Stimulated activated CD8-positive, alpha-beta memory T cell treated with anti-CD3 and anti-CD28 coated beads, Interleukin-4, amount 100 ng/mL, for 1 hour (primary cell): ENCODE measurements around the gene AP4M1.
A peak's percentile ranks its signal among the peaks of the same experiment; 100 is the strongest.

ENCODE experiments used
- DNase-seq, 2 donors: peaks; one replicate each; pipeline ENCODE4 v3.0.0-alpha.2; 2020; ENCODE audit warnings: low read depth in 2 of 2, low spot score in 1 of 2

Gene AP4M1

DNA sequence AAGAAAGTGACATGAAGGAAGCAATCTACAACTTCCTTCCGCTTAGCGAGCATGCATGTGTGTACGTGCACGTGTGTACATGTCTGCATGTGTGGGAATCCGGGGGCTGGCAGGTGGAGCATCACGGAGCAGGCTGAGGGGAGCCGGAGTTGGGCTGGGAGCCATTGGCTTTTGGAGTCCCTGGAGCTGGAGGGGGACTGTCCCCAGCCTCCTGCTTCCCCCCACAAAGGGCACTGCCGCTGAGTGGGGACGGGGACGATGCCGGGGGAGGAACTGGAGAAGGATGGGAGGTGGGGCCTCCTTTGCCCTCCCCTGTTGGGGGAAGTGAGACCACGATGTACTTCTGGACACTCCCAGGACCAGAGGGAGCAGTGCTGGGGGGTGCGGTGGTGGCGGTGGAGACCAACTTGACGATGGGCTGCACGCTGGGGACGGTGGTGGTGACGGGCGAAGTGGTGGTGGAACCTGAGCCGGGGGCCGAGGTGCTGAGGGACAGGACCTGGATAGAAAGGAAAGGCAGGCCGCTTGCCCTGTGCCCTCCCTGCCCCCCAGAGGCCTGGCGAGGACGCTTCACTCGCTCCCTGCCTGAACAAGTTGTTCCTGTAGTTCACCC lies 5.8 kb downstream of the AP4M1 start:
- DNase-seq: no peak

DNA sequence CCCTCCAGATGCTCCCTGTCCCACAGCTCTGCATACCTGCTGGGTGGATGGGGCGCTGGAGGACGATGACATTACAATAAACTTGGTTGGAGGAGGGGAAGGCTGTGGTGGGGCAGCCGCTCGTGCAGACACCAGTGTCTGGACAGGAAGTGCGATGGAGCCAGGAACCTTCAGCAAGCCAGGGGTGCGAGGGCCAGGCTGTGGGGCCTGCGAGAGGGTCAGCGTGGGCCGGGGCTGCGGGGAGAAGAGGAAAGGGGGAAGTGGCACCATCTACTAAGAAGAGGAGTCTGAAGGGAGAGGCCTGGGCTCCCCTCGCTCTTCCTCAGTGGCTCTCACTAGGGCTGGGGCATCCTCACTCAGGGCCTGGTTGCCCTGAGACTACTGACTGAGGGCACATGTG lies 6.4 kb downstream of the AP4M1 start:
- no peak for DNase-seq

DNA sequence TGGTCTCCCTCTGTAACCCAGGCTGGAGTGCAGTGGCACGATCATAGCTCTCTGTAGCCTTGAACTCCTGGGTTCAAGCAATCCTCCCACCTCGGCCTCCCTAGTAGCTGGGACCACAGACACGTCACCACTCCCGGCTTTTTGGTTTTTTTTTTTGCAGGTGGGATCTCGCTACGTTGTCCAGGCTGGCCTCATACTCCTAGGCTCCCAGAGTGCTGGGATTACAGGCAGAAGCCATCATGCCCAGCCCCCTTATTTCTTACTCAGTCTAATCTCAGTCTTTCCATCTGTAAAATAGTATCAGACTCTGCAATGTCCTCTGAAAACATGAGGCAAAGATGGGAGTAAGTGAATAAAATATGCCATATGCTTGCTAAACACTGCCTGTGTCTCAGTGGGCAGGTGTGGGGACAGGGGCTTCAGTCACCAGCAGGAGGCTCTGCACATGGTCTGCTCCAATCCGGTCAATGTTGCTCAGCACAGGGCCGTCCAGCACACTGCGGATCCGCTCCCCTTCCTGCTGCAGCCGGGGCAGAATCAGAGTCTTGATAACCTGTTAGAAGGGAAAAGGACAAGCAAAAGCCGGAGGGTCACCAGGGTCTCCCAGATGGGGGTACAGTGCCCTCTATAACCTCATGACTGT lies 8.2 kb downstream of the AP4M1 start:
- no peak for DNase-seq

DNA sequence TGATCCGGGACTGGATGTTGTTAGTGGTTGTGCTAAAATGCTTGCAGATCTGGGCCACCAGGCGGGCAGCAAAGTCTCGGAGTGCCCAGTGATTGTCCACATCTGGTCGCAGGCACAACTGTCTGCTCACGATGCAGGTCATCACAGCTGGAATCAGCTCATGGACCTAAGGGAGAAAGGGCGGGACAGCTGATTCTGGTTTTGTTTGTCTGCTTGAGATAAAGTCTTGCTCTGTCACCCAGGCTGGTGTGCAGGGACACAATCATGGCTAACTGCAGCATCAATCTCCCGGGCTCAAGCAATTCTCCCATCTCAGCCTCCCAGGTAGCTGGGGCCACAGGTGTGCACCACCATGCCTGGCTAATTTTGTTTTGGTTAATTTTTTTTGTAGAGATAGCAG lies 9.7 kb downstream of the AP4M1 start:
- no peak for DNase-seq

DNA sequence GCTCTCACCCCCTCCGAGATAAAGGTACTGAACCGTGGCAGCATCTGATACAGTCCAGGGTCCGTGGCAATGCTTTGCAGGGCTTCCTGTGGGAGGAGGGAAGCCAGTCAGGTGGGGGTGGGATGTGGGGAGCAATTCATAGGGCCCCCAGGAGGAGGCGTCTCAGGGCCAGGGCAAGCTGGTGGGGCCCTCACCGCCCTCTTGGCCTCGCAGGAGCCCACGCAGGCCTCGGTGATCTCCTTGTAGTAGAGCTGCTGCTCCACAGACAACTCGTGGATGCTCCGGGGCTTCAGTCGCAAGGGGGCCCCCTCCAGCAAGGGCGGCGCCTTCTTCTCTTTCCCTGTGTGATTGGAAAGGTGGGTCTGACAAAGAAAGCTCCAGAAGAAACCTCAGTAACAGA lies 10.5 kb downstream of the AP4M1 start:
- DNase-seq: no peak

DNA sequence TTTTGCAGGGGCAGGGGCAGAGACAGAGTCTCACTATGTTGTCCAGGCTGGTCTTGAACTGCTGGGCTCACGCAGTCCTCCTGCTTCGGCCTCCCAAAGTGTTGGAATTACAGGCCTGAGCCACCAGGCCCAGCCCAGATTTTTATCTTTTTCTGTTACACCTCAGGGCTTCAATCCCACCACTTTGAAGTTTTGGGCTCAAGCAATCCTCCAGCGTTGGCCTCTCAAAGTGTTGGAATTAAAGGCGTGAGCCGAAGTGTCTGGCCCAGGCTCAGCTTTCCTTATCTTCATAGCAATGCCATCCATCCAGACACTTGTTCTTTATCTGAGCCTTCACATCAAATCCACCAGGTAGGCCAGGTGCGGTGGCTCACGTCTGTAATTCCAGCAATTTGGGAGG lies 13.6 kb downstream of the AP4M1 start:
- no peak for DNase-seq

DNA sequence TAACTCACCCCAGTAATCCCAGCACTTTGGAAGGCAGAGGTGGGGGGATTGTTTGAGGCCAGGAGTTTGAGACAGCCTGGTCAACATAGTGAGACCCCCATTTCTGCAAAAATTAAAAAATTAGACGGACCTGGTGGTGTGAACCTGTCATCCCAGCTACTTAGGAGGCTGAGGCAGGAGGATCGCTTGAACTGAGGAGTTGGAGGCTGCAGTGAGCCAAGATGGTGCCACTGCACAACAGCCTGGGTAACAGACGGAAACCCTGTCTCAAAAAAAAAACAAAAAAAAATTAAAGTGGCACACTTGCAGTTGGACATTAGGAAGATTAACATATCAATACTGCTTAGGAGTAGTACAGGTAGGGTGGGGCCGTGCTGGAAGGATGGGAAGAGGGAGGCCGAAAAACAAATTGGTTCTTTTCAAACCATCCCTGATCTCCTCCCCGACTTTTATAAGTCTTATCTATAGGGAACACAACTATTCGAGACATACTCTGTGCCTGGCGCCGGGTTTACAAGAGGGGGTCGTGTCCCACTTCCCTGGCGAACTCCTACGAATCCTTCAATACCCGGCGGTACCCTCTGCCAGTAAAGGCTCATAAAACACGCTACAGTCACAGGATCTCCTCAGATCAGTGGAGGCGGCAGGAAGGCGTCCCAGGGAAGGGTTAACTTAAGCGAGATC lies 17.1 kb downstream of the AP4M1 start:
- no peak for DNase-seq

DNA sequence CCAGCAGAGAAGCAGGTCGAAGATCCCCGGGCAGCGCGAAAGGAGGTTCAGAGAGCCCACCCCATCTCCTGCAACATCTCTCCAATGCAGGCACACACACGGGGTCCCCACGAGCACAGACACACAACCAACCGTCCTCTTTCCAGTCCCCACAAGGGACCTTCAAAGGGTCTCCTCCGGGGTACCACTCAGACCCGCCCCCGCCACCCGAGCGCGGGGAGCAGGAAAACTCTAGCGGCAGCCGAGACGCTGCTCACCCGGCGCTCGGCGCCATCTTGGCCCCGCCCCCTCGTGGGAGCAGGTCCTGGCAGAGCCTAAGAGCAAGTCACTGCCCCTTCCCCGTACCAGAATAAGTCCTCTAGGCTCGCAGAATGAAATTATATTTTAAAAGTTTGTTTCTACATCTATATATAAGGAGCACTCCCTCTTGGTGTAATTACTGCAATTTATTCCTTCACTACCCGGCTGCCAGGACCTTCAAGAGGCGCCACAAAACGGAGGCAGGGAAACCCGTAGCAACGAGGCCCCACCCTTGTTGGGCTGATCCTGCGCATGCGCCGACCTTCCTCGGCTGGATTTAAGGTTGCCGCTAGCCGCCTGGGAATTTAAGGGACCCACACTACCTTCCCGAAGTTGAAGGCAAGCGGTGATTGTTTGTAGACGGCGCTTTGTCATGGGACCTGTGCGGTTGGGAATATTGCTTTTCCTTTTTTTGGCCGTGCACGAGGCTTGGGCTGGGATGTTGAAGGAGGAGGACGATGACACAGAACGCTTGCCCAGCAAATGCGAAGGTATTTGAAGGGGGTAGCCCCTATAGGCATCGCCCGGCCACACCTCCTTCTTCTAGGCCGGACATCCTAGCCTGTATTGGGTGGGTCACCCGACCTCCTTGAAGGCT lies 17.9 kb downstream of the AP4M1 start, which contains the start of the genes CNPY4 and TAF6:
Gene CNPY4, plus strand, starts transcription at position 563 of the 898 bp plus-strand sequence. Its CDS starts 111 bp downstream, at position 674.
Gene TAF6, minus strand, starts transcription at position 287 of the 898 bp plus-strand sequence. CDS start 5,149 bp downstream, outside the sequence.
- DNase-seq: peak; percentile 92 to 94

DNA sequence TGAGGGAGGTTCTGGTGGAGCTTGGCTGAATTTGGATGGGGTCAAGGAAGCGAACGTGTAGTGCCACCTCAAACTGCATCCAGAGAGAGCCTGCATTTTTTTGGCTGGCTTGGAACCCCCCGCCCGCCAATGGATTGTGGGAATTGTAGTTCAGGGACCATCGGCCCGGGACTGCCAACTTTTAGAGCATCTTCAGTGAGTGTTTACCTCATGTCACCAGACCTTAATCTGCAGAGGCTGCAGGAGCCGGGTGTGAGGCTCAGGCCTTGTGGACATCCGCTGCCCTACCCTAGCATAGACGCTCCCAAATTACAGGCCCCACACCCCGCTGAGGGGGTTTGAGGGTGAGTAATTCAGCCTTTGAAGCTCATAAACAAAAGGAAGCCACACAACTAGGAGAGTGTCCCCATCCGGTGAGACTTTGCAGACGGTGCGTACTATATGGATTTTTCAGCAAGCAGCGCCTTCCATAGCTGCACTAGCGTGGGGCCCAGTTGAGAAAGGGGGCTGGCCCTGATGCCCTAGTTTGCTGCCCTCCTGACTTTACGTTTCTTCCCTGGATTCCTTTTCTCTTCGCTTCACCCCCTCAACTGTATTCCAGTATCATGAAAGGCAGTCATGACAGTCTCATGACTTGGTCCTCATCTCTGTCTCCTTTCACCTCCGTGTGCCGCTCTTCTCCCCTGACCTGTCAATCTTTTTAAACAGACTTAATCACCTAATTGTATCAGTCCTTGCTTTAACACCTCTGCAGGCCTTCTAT lies 18.7 kb downstream of the AP4M1 start:
- peak; percentile 25 to 44 for DNase-seq

DNA sequence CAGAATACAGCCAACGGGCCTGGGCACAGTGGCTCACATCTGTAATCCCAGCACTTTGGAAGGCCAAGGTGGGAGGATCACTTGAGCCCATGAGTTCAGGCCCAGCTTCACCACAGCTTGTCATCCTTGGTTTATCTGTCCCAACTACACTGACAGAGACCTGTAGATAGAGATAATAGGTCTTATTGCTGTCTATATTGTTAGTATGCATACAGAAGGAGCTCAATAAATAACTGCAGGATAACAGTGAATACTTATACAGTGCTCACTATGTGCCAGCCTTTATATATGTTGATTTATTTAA lies 19.2 kb downstream of the AP4M1 start:
- DNase-seq: no peak

DNA sequence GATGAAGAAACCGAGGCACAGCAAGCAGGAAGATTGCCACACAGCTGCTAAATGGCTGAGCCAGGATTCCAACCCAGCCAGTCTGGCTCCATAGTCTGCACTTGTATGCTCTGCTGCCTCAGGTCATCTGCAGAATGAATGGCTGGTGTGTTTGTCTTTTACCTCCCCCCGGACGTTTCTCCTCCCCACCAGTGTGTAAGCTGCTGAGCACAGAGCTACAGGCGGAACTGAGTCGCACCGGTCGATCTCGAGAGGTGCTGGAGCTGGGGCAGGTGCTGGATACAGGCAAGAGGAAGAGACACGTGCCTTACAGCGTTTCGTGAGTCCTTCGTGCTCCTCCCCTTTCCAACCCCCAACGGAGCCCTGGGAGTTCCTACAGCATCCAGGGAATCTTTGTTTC lies 20.6 kb downstream of the AP4M1 start:
- DNase-seq: no peak

DNA sequence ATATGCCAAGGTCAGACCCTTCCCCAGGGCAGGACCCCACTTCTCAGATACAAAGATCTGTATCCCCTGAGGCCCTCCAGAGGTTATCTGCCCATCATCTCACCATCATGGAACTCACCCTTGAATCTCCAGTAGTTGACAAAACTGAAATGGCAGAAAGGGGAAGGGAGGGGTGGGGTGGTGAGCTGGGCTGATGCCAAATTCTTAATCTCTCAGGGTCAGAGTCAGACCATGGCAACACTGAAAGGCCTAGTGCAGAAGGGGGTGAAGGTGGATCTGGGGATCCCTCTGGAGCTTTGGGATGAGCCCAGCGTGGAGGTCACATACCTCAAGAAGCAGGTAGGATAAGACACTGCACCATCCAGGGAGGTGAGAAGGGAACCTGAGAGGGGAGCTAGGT lies 21.1 kb downstream of the AP4M1 start:
- DNase-seq: no peak

DNA sequence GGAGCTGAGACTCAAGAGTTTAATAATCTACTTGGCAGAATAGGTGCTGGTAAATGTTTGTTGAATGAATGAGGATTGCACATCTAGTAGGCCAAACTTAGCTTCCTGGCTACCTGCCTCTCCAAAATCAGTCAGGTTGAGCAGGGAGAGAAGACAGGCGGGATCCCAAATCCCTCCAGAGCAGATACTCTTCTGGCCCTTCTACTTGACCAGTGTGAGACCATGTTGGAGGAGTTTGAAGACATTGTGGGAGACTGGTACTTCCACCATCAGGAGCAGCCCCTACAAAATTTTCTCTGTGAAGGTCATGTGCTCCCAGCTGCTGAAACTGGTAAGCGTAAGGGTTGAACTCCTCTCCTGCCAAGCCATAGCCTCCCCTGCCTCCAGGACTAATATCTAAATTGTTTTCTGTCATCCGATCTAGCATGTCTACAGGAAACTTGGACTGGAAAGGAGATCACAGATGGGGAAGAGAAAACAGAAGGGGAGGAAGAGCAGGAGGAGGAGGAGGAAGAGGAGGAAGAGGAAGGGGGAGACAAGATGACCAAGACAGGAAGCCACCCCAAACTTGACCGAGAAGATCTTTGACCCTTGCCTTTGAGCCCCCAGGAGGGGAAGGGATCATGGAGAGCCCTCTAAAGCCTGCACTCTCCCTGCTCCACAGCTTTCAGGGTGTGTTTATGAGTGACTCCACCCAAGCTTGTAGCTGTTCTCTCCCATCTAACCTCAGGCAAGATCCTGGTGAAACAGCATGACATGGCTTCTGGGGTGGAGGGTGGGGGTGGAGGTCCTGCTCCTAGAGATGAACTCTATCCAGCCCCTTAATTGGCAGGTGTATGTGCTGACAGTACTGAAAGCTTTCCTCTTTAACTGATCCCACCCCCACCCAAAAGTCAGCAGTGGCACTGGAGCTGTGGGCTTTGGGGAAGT lies 23.1 kb downstream of the AP4M1 start:
- no peak for DNase-seq

DNA sequence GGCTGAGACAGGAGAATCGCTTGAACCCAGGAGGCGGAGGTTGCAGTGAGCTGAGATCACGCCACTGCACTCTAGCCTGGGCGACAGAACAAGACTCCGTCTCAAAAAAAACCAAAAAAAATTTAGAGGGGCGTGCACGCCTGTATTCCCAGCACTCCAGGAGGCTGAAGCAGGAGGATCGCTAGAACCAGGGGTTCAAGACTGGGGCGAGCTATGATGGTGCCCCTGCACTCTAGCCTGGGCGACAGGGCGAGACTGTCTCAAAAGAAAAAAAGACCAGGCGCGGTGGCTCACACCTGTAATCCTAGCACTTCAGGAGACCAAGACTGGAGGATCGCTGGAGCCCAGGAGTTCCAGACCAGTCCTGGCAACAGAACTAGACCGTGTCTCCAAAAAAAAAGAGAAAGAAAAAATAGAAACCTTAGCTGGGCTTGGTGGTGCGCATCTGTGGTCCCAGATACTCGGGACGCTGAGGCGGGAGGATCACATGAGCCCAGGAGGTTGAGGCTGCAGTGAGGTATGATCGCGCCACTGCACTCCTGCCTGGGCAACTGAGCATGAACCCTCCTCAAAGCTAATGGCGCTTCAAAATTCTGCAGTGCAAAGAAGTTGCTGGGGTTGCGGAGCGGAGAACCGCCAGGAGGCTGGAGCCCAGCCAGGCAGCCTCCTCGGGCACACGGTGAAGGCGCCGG lies 24.9 kb downstream of the AP4M1 start:
- no peak for DNase-seq

DNA sequence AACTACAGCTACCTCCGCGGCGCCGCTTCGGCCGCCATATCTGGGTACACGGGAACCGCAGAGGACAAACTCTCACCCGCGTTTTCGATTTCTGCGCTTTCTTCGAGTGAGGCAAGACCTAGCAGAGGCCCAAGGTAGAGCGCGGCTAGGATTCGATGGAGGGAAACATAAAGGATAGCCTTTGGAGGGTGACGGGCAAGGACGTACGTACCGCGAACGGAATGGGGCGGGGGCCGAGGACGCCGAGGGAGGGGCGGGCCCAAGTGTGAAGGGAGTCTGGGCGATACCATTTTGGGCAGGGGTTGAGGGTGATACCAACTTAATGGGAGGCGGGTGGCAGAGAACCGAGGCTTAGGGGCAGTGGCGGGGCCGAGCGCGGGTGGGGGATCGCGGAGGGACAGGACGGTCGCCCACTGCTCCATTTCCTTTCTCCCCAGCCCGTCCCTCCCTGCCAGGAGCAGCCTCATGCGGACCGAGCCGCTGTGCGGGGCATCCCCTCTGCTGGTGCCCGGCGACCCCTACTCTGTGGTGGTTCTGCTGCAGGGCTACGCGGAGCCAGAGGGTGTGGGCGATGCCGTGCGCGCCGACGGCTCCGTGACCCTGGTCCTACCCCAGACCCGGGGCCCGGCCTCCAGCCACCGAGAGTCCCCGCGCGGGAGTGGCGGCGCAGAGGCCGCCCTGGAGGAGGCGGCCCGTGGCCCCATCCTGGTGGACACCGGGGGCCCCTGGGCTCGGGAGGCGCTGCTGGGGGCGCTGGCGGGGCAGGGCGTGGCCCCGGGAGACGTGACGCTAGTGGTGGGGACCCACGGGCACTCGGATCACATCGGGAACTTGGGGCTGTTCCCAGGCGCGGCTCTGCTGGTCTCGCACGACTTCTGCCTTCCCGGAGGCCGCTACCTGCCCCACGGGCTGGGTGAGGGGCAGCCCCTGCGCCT lies 25.8 kb downstream of the AP4M1 start, which contains the start of gene MBLAC1:
Gene MBLAC1, plus strand, starts transcription at position 37 of the 935 bp plus-strand sequence. Its CDS starts 429 bp downstream, at position 466.
- peak; percentile 77 to 81 for DNase-seq

DNA sequence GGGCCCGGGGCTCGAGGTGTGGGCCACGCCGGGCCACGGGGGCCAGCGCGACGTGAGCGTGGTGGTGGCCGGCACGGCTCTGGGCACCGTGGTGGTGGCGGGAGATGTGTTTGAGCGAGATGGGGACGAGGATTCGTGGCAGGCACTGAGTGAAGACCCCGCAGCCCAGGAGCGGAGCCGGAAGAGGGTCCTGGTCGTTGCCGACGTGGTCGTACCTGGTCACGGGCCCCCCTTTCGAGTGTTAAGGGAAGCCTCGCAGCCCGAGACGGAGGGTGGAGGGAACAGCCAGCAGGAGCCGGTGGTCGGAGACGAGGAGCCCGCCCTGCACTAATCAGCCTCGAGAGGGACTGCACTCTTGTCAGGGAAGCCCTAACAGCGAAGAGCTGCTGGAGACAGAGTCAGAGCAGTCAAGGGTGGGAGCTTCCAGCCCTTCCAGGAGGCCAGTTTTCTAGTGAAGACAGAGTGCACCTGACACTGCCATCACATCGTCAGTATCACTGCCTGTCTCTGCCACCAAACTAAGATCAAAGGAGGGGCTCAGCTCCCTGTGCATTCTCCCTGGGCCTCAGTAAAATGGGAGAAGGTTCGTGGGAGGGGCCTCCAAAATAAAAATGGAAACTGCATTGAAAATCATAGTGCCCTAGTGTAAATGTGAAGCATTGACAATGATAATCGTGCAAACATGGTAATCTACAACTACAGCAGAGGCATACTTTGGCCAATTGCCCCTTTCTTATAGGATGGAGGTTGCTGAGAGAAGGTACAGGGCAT lies 26.6 kb downstream of the AP4M1 start:
- no peak for DNase-seq

DNA sequence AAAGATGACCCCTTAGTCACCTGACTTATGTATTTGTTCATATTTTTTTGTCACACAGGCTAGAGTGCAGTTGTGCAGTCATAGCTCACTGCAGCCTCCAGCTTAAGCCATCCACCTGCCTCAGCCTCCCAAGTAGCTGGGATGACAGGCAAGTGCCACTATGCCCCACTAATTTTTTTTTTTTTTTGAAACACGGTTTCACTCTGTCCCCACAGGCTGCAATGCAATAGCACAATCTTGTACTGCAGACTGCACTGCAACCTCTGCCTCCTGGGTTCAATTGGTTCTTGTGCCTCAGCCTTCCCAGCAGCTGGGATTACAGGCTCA lies 27.2 kb downstream of the AP4M1 start:
- DNase-seq: no peak
